NCI-H82 treated with DMSO at 0.1 percent for 48 hours (cell line): ENCODE data around the gene CADM1.
A peak's percentile ranks its signal among the peaks of the same experiment; 100 is the strongest.

Source experiments
- DNase-seq: peaks from one replicate; lab custom pipeline; 2025; ENCODE audit not compliant: unreplicated experiment; lab: John Stamatoyannopoulos, UW

CADM1 gene

GRCh38 chr11:115255006-115255762 is 249.0 kb downstream of the CADM1 start:
- DNase-seq, result no peak

DNA sequence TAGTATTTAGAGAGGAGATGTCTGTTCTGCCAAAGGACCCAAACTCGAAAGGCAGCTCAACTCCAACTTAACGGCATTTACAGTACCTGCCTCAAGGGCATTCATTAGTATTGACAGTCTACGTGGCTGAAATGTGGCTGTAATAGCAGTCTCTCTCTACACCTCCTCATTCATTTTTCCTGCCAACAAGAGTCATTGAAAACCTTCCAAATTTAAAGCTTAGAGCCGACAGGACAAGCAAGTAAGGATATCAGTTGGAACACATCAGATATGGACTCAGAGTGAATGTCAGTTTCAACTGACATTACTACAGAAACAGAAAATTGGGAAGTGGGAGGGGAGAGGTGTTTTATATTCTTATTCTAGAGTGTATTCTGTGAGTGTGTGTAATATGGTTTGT is 253.1 kb downstream of the CADM1 start:
- DNase-seq, result no peak

DNA sequence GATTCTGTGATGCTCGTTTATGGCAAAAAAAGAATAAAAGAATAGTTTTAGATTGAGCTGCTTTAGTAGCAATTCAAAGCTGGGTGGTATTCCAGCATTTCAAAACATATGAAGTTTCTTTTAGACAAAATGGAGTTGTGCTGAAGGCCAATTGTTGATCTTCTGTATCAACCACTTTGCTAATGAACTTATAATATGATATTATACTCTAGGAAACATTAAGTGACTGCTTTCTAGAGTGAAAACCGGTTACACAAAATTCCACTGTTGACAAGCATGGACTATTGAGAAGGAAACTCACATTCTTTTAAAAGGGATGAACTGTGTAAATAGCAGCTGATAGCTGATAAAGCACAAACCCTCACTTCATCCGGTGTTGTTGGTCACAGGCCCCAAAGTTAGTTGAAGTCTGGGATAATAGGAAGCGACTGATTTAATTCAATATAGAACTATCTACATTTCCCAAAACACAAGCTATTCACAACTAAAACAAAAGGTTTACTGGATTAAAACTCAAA is 255.1 kb downstream of the CADM1 start:
- no peak for DNase-seq

DNA sequence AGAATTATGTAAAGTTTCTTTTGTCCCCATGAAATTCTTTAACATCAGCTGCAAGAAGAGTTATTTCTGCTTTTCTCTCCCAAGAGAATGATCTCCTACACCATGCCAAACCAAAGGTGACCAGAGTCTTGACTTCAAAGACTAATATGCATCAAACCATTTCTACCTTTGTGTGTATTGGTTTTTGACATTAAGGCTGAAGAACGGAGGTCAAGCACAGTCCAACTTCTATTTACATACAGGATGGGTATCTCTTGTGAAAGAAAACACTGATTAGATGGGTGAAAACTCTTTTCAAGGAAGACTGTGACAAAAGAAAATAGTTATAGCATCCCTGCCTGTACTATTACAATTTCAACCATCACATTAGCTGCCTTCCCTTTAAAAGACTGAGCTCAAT is 256.3 kb downstream of the CADM1 start:
- no peak for DNase-seq

- DNase-seq, result no peak
Measured at GRCh38 chr11:115247361-115247760, 256.9 kb downstream of the CADM1 start.

DNA sequence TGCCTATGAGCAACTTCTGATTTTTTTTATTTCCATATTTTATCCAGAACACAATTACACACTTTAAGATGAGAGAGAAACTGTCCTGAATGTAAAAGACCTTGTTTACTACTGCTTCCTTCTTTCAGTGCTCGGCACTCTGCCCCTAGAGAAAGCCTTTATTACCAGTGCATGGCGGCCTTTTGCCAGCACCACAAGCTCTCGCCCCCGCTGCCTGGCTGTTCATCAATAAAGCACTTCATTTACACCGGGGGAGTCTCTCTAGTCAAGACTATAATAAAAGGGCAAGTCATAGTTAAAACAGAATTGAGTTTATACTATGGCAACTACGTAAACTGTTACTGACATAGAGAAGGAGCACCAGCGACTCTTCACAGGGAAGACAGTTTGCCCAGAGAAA is 259.5 kb downstream of the CADM1 start:
- DNase-seq, result no peak

DNA sequence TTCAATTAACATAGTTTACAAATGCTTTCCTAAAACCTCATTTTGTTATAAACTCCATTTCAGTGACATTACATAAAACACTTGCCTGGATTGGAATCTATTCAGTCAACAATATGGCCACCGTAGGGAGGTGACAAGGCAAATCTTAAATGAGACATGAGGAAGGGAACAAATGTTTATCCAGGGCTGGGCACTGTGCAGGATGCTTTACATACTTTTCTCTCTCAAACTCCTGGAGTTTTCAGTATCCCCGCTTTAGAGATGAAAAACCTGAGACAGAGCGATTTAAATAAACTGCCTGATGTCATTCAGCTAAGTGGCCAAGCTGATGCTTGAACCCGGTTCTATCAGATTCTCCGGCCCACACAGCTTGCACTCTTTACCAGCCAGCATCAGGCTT is 259.9 kb downstream of the CADM1 start:
- no peak for DNase-seq

DNA sequence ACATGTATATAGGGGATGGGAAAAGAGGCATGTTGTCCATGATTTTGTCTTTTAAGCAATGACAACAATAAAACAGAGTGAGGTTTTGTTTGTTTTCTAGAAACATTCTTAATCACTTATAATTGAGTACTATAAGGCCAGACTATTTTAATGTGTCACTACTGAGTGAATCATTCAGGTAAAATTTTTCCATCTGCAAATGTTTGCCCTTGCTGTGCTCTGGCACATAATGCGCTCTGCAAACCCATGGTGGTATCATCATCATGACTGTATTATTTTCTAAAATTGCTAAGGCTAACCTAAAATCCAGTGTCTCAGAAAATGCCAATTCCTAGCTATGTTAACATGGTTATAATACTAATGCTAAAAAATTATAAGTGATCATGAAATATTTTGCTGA is 261.2 kb downstream of the CADM1 start:
- DNase-seq, result no peak

- peak; percentile 32 for DNase-seq
Measured at GRCh38 chr11:115241899-115242298, 262.3 kb downstream of the CADM1 start.

DNA sequence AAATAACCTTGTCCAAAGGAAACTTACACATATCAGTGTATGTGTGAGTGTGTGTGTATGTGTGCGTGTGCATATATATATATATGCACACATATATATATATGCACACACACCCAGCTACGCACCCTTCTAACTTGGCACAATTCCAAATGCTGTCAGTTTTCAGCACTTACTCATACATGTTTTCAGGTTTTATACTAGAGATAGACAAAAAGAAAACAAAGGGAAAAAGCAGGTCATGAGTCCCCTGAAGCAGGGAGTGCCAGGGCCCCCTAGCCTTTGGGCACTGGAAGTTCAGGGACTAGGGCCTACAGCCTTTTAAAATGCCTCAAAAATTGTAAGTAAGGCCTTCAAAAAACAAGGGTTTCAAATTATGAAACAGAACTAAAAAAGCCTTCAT is 265.4 kb downstream of the CADM1 start:
- DNase-seq, result no peak

GRCh38 chr11:115238086-115238485 is 266.1 kb downstream of the CADM1 start:
- no peak for DNase-seq

DNA sequence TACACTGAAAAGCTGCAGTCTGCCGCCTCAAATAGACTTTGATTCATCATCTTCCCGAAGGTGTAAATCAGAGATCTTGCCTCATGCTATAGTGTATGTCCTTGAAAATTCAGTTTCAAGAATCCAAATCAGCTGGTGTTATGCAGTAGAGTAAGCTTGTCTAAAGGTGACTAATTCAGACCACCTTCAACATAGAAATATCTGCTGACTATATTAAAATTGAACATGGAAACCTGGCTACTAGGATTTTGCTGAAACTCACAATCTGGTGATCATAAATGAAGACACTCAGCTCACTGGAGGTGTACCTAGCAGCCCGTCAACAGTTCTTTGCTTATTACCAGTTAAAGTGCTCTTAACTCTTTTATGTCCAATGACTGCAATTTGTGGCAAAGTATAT is 266.6 kb downstream of the CADM1 start:
- DNase-seq, result no peak

GRCh38 chr11:115234794-115235193 is 269.4 kb downstream of the CADM1 start:
- DNase-seq, result no peak

- DNase-seq, result no peak
Measured at GRCh38 chr11:115226556-115226955, 277.7 kb downstream of the CADM1 start.

DNA sequence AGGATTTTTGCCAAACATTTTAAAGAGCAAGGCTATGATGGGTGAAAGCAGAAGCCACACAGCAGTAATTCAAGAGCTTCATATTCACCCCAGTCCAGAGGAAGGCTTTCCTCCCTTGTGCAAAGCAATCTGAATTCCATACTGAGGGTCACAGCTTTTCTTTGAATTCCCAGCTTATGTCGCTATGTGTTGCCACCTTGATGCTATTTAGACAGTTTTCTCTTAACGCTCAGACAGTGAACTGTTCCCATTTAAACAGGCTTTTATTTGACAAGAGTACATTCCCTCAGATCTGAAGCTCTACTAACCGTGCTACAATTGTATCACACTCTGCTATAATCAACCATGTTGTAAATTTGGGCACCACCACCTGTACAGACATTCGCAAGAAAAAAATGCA is 279.7 kb downstream of the CADM1 start:
- no peak for DNase-seq

- no peak for DNase-seq
Measured at GRCh38 chr11:115222863-115223530, 281.2 kb downstream of the CADM1 start.

DNA sequence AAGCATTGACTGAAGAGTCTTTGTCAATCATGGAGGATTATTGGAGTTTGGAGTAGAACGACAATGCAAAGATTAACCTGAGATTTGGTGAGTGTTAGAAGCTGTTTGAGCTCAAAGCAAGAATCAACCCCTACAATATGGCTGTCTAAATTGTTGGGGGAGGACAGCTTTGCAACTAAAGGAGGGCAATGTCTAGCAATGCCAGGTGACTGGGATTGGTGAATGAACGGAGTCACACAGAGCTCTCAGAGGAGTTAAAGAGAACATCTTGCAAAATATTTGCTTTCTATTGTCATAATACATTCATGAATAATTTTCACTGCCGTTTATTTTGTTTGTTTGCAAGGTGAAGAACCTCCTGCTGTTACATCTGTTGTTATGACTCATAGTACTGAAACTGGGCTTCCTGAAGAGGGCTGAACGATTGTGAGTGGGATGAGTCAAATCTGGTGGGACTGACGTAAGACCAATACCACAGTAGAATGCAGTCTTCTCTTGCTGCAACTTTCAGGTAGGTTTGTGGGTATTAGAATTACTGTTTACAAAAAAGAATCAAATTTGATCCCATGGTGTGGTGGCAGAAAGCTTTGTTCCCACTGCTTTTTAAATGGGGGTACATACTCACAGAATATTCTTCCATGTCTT is 281.9 kb downstream of the CADM1 start:
- DNase-seq, result no peak

GRCh38 chr11:115221461-115222069 is 282.6 kb downstream of the CADM1 start:
- no peak for DNase-seq

DNA sequence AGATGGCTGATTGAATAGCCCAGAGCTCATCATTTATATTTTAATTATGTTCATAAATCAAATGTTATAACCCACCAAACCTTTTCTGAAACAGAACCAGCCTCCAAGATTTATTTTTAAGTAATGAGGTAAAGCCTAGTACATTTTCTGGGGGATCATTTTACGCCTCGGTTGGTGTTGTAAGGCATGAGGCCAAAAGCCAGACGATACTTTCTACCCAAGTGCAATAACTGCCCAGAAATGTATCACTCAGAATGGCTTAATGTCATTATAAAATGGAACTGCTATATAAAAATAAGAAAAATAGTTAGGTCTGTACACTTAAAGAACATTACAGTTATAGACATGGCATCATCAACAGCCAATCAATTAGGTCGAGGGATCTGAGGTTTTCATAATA is 283.3 kb downstream of the CADM1 start:
- DNase-seq, result no peak

DNA sequence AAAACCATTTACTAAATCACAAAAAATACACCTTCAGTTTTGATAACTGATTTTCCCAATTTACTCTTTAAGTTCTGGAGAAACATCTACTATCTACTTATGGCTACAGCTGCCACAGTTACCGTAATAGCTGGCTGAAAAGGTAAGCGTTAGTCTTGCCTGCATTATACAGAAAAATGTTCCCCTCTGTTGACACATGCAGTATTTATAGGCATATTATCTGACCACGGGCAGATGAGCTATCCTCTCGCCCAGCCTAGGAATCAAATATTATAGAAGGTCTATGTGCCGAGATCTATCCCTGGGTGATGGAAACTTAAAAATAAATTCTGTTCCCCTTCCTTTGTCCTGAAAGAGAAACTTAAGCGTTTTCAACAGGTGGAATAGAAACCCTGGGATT is 283.8 kb downstream of the CADM1 start:
- DNase-seq, result no peak

GRCh38 chr11:115219376-115219775 is 284.8 kb downstream of the CADM1 start:
- DNase-seq, result no peak
